GM21526 (cell line): Measurements from ENCODE around the gene ZC3H12C.

Source experiments
- ATAC-seq: cut with Tn5 transposase; IDR thresholded peaks from one replicate; pipeline ENCODE4 v1.9.1; 2021; ENCODE audit warnings: moderate library complexity; ENCODE audit not compliant: unreplicated experiment, low FRiP score

ZC3H12C gene

DNA sequence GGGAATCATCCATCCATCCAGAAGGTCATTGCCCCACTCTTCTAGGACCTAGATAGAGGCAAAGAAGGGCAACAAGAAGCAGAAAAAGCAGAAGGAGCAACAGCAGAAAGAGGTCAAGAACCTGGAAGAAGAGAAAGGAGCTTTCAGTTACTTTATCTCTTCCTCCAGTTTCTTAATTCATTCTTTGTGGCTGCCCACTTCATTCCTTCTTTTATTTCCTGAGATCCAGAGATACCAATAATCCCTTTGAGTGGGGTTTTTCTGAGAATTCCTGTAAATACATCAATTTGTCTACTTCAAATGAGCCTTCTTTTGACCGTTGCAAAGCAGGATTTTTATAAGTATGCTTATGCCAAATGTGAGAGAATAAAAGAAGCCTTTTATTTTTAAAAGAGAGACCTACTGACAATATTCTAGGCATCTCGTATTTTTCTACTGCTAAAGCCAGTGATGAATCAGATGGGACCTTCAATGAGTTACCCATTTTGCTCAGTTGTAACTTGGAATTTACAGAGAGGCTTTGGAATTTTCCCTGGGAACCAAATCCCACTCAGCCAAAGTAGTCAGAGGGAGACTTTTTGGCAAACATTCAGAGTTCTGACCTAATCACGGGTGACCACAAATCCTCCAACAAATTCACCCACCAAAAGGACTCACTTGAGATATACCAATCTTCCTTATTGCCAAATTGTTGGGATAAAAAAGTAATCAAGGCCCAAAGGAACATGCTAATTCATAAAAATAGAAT is 54.9 kb downstream of the ZC3H12C start:
- ATAC-seq = no peak

DNA sequence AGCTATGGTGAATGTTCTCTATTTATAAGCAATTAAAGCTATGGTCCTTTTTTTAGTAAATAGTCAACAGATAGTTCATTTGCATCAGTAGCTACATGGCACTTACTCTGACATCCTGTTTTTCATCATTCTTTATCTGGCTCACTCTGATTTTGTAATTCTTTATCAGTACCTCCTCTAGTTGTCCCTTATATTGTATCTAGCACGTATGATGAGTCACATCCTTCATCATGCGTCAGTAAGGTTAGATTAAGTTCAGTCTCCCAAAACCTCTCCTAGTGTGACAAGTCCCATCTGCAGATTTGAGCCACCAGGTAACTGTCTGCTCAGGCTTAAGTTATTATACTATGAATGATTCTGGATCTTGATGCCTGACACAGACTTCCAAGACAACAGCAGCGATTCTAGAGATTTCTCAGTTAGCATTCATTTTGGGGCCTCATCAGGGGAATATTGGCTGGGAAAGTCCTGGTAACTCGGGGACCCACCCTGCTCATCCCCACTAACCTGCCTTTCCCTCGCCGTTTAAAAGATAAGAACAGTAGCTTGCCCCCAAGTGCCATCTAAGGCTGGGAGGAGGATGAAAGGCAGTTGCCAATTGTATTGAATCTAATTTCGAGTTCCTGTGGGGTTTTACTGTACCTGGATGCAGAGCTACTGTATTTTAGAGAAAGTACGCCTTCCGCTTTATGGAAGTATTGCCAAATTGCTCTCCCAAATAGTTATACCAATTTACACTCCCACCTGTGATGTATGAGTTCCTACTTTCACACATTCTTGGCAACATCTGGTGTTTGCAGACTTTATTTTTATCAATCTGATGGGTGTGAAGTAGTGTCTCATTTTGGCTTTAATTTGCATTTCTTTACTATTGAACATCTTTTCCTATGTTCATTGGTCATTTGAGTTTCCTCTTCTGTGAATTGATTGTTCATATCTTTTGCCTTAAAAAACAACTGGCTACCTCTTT is 55.9 kb downstream of the ZC3H12C start:
- ATAC-seq = no peak

DNA sequence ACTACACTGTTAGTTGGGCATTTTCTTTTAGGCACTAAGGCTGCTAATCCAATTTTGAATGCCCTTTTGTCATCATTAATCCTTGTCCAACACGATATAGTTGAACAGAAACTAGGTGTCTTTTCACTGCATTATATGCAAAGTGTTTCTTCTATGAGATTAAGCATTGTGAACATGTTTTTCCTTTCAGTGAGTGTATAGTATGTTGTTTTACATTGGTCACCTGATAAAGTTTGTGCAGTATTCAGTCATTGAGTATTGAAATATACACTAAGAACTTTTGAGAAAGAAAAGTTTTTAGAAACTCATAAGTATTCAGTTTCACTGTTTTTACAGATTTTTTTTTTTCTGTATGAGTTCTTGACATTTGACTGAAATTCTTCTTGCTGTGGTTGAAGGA is 59.0 kb downstream of the ZC3H12C start:
- ATAC-seq = no peak

DNA sequence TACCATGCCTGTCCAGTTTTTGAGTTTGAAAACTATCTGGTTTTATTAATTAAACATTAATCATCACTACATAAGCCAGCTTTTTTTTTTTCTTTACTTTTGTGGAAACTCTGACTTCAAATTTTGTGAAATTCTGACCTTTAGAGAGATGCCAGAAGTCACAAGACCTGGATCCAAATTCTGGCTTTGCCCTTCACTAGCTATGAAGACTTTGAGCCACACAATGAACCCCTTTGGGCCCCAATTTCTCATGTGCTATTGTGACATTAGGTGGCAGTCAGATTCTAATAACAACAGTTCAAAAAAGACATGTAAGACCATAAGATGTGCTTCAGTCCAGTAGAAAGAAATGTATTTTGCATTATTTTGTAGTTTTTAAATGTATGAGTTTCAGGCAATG is 60.3 kb downstream of the ZC3H12C start:
- no peak for ATAC-seq

DNA sequence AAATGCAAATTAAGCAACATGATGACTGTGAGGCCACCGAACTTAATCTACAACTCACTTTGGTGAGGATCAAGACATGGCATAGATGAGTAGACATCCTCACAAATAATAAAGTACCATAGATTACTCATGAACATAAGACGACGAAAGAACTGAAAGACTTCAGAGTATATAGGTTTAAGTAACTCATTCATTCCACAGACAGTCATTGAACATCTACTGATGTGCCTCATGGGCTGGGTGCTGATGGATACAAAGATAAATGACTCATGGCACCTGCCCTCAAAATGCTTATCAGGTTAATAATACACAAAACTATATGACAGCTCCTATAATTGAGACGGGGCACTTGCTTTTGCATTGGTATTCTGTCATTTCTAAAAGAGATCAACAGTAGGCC is 63.3 kb downstream of the ZC3H12C start:
- ATAC-seq = no peak

DNA sequence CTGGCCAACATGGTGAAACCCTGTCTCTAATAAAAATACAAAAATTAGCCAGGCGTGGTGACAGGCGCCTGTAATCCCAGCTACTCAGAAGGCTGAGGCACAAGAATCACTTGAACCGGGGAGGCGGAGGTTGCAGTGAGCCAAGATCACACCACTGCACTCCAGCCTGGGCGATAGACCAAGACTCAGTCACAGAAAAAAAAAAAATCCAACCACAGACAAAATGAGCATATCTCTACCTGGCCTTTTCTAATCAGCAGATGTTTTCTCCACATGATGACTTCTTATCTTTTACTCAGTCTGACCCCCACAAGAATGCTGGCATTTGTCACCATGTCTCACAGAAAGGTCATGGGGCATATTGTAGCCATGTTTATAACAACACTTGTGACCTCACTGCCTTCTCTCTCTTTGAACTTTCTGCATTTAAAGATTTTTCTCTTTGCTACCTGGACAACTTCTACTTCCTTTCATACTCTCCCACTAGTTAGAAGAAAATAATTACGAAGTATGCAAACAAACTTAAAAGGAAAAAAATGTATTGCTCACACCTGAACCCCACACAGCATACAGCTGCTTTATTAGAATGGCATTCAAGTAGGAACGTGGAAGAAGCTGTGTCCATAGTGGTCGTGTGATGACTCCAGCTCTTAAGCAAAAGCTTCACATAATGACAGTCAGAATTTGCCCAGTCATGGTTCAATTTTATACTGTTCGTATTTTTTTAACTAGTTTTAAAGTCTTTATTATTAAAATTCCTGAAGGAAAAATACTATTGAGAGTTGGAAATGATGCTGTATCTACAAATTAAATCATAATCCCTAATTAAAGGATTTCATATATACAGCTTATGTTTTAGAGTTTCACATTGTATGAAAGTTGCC is 65.4 kb downstream of the ZC3H12C start:
- ATAC-seq = no peak

DNA sequence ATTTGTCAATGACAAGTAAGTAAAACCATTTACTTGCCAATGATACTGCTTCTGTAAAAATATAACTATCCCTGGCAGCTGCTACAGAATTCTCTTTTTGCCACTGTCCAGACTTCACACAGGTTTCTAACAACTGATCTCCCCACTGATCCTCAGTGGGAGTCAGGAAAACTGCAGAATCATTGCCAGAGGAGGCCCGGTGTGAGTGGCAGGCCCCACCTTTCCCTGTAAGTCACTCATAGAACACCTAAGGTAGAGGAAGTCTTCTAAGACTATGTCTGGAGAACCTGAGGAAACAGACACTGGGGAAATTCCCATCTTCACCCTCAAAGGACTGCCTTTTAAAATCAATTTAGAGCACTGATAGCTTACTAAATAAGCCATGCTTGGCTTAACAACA is 66.3 kb downstream of the ZC3H12C start:
- no peak for ATAC-seq

DNA sequence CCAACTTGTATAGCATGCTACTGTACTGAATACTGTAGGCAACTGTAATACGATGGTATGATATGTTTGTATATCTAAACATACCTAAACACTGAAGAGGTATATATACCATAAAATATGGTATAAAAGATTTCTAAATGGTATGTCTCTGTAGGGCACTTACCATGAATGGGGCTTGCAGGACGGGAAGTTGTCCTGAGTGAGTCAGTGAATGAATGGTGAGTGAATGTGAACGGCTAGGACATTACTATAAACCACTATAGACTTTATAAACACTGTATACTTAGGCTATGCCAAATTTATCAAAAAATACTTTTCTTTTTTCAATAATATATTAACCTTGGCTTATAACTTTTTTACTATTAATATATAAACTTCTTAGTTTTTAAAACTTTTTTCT is 66.8 kb downstream of the ZC3H12C start:
- no peak for ATAC-seq

DNA sequence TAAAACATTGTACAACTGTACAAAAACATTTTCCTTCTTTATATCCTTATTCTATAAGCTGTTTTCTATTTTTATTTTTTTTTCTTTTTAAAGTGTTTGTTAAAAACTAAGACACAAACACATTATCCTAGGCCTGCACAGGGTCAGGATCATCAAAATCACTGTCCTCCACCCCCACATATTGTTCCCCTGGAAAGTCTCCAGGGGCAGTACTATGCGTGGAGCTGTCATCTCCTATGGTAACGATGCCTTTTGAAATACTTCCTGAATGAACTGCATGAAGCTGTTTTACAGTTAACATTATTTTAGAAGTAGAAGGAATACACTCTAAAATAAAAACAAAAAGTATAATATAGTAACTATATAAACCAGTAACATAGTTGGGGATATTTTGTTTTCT is 67.2 kb downstream of the ZC3H12C start:
- no peak for ATAC-seq

DNA sequence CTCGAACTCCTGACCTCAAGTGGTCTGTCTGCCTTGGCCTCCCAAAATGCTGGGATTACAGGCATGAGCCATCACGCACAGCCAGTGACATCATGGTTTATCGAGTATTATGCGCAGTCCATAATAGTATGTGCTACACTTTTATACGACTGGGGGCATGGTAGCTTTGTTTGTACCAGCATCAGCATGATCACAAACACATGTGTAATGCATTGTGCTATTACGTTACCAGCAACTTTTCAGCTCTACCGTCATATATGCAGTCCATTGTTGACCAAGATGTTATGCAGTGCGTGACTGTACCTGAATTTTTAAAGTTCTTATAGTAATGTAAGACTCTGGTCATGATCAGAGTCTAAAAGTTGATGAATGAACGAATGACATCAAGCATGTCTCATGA is 67.9 kb downstream of the ZC3H12C start:
- ATAC-seq = no peak

DNA sequence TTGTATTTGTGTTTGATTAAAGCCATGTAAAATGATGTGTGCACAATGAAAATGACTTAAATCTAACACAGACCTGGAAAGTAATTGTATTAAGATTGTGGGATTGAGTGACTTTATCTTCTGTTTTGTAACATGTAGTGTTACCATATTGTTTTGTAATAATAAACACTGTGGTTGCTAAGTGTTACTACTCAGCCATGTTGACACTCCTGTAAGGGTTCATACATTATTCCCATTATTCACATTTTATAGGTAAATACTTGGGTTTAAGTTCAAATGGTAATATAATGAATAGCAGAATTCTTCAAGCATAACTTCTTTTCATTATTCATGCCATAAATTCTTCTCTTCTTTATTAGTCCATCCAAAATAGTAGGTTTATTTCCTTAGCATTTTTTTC is 69.0 kb downstream of the ZC3H12C start:
- ATAC-seq = no peak

DNA sequence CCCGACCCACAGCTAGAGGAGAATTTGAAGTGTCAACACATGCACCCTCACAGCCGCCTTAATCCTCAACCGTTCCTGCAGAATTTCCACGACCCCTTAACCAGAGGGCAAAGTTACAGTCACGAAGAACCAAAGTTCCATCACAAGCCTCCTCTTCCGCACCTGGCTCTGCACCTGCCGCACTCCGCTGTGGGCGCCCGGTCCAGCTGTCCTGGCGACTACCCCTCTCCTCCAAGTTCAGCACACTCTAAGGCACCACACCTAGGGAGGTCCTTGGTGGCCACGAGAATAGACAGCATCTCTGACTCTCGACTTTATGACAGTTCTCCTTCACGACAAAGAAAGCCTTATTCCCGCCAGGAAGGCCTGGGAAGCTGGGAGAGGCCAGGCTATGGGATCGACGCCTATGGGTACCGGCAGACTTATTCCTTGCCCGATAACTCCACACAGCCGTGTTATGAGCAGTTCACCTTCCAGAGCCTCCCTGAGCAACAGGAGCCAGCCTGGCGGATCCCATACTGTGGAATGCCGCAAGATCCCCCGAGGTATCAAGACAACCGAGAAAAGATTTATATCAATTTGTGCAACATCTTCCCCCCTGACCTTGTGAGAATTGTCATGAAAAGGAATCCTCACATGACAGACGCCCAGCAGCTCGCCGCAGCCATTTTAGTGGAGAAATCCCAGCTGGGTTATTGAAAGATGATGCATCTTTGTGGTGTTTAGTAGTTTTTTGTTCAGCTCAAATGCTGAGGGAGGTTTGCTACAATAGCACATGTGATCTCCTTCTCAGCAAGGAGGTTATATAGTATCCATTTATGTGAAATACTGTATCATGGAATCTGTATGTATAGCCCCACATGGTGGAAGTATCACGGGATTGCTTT is 72.1 kb downstream of the ZC3H12C start:
- ATAC-seq = no peak

DNA sequence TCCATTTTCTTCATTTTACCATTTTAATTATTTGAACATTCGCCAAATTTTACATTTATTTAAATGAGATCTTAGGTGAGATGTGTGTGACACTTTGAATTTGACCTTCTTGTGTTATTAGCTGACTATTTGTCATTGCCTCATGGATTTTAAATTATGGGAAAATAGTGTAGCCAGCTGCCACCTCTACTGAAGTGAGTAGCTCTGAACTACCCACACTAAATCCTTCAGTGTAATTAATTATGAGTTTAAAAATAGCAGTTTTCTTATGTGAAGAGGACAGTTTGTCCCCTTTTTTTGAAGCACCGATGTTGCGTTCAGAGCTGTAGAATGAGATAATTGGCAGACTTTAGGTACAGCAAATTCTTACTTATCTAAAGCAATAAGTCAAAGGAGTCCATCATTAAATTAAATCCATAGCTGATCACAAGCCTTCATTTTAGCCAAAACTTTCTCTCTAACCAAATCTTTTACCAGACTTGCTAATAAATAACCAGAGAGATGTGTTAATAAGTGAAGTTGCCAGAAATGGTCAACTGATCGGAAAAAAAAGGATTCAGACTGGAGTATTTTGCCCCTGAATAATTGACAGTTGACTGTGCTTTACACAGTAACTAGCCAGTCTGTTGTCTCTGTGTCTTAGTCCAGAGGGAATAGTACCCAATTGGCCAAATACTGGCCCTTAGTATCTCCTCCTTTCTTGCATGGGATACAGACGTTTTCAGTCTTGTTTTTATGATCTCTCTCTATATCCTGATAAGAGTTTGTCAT is 75.0 kb downstream of the ZC3H12C start:
- no peak for ATAC-seq

DNA sequence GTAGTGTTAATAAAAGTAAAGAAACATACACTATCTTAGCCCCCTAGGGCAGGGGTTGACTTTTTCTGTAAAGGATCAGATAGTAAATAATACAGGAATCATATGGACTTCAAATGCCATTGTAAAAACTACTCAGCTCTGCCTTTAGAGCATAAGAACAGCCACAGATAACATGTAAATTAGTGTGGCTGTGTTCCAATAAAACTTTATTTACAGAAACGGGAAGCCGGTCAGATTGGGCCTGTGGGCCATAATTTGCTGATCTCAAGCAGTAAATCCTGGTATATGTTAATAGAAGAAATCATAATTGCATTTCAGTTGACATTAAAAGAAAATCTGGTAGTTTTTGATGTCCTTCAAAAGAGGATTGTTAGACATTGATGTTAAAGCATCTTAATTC is 76.5 kb downstream of the ZC3H12C start:
- no peak for ATAC-seq

DNA sequence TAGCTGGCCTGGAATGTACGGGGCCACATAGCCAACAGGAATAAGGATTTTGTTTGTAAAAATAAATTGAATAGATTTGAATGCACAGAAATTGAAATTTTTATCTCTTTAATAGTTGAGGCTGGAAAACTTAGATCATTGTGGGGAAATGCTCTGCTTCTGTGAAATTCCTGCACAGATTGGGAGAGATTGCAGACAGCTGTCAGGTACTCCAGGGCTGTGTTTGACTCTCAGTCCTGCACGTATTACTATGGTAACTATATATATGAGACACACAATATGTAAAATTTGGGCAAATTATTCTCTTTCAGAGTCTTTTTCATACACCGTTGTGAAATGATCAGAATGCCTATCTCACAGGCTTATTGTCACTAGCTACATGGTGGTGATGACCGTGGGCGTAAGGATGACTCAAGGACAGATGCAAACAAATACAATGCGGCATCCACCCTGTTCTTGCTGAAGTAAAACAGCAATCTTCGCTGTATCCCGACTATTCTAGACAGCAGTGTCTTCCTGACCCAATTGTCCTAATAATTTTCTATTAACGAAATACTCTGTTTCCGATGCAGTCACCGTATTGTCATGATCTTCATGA is 79.4 kb downstream of the ZC3H12C start:
- no peak for ATAC-seq

DNA sequence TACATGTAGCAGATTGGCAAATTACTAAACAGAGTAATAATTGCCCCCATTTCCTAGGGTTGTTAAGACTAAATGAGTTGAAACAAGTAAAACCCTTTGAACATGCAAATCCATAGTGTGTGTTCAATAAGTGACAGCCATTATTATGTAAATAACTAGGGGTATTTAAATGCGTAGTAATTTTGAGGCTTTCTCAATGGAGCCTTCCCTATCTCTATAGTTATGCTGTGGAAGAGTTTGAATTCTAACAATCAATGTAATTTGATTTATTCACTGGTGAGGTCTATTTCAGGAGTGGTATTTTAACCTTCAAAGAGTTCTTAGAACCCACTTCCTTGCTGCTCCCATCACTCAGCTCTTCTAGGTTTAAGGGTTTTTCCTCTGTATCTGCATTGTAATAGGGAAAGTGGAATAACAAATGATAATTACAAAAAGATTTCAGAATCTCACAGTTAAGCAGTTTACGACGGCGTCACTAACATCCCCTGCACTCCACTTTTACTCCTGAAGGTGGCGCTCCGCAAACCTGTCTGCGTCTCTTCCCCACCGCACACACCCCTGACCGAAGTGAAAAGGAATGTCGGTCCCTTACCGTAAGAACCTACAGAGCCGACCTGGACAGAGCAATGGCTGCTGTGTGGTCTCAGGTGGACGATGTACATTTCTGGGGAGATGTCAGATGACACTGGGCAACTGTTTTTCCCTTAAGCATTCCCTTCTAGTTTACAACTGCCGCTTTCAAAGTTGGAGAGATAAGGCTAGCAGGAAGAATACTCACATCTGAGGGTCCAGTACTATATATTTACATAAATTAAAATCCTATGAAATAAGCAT is 80.8 kb downstream of the ZC3H12C start:
- peak; percentile 57 for ATAC-seq

DNA sequence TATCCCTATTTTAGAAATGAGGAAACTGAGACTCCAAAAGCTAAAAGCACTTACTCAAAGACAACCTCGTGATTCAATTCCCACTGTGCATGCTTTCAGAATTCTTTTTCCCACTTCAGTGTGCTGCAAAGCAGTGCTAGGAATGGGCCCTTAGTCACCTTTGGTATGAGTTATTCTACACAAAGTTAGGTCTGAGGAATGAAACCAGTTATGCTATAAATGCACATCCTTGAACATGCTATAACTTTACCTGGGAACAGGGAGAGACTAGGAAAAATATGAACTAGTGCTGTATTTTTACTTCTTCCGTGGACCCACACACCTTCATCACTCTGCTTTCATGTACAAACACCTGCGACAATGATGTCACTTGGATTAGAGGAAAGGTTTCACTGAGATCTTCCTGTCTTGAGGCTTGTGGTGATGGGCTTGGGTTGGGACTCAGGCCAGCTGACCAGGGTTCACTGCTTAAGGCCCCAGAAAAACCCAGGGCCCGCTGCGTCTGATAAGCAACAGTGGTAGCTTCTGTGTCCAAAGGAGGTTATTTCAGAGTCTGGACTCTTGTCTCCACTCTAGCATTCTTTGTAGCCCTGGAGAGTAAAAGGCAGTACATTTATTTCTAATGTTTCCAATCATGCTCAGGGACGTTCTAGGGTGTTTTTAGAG is 81.6 kb downstream of the ZC3H12C start:
- ATAC-seq = no peak
